ENCODE data around the gene TRIAP1.

DNA sequence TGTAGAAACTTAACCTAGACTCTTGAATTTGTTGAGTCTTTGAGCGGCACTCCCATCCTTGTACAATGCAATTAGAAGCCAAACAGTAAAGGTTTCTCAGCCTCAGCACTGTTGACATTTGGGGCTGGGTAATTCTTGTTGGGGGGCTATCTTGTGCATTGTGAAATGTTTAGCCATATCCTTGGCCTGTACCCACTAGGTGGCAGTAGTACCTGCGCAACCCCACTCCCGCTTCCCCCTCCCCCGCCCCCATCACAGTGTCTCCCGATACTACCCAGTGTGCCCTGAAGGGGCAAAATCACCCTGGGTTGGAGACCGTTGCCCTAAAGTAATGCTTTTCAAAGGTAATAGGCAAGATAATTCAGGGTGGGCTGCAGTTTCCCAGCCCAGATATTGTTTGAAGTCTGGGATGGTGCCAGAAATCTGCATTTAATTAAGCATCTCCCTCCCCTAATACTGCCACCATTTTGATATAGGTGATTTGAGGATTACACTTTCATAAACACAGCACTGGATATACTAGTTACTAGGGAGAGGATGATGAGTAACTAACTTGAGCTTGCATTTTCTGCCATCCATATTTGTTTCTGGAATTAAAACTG is 6.4 kb downstream of the TRIAP1 start:
- TF ChIP-seq, protein P1, sequence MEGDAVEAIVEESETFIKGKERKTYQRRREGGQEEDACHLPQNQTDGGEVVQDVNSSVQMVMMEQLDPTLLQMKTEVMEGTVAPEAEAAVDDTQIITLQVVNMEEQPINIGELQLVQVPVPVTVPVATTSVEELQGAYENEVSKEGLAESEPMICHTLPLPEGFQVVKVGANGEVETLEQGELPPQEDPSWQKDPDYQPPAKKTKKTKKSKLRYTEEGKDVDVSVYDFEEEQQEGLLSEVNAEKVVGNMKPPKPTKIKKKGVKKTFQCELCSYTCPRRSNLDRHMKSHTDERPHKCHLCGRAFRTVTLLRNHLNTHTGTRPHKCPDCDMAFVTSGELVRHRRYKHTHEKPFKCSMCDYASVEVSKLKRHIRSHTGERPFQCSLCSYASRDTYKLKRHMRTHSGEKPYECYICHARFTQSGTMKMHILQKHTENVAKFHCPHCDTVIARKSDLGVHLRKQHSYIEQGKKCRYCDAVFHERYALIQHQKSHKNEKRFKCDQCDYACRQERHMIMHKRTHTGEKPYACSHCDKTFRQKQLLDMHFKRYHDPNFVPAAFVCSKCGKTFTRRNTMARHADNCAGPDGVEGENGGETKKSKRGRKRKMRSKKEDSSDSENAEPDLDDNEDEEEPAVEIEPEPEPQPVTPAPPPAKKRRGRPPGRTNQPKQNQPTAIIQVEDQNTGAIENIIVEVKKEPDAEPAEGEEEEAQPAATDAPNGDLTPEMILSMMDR (IDR thresholded peaks at IDR 0.05; ENCODE audit: poor library complexity), result peak; percentile 66
- TF ChIP-seq EZH2 (IDR thresholded peaks at IDR 0.05; ENCODE audit: borderline replicate concordance), result no peak
